ENCODE data around the gene TSSK3.

GRCh38 chr1:32356478-32356877, 5.9 kb upstream of the TSSK3 start:
- TF ChIP-seq EZH2 (IDR thresholded peaks at IDR 0.05; ENCODE audit: low read depth) (no peak), CTCF (conservative IDR thresholded peaks at IDR 0.05) (no peak)
